ENCODE results near the gene UCP2. TPM values are rescaled to one million over a fixed set of nuclear protein-coding genes. Genes with fewer than 3 reads are reported as not detected.

The UCP2 gene
- total and polyA plus RNA-seq, 9 of the 15 experiments (the other 6 are each of a cell fraction or from before 2014, with no cell fraction given): 19.2 to 216 (median 87.9) TPM

- Histone ChIP-seq H3K79me2 (ENCODE audit: control insufficient read depth, insufficient read depth, low read length) (no peaks in the 10 kb centered on the region), H3K4me2 (ENCODE audit: insufficient read depth, low read length) (no peak overlapping the region), H2AFZ (ENCODE audit: low read depth, low read length) (no peak overlapping the region), H3K4me3 (no peak overlapping the region), H3K27ac (ENCODE audit: extremely low read depth, low read depth, low read length) (no peak overlapping the region), H3K36me3 (ENCODE audit: control insufficient read depth, insufficient read depth, low read length) (no peaks in the 10 kb centered on the region; the same call in 2 of the 3 replicates), H3K9me3 (replicated peaks; ENCODE audit: control insufficient read depth, insufficient read depth, low read depth, low read length) (no peaks in the 10 kb centered on the region), H3K4me1 (replicated peaks in 1 of 2; ENCODE audit: control insufficient read depth in 2 of 2, insufficient read depth in 2 of 2, low read length in 2 of 2) (peaks cover 0 to 15% of the 10 kb centered on the region in 2 experiments; a peak in 3 of 5 replicates), H4K20me1 (replicated peaks; ENCODE audit: control insufficient read depth, insufficient read depth, low read length) (no peaks in the 10 kb centered on the region; the same call in 1 of the 2 replicates), H3K27me3 (ENCODE audit: control insufficient read depth in 2 of 2, insufficient read depth in 2 of 2, low read length in 2 of 2) (no peaks in the 10 kb centered on the region), H3K9me1 (ENCODE audit: control insufficient read depth, insufficient read depth, low read length) (no peaks in the 10 kb centered on the region), H3K9ac (ENCODE audit: insufficient read depth in 1 of 2, low read depth in 2 of 2, low read length in 2 of 2) (no peak overlapping the region)
- ATAC-seq (no peak), DNase-seq (ENCODE audit: extremely low read depth in 1 of 4, low spot score in 3 of 4) (no peak), FAIRE-seq (no peak)
- BruUV-seq (replicated peaks): no TSS peak
- in situ Hi-C loops (cut with MboI) (no loop called here), intact Hi-C loops (cut with micrococcal nuclease) (no loop called here)
- WGBS (ENCODE audit: insufficient coverage, low coverage, missing lambda C conversion rate): 75% methylated on average over 2 of the region's 6 CpGs
- POLR2A ChIA-PET: no interaction called here
- CTCF ChIA-PET (ENCODE audit: low intra/inter-chr PET ratio): no interaction called here
- TF ChIP-seq, protein P1, sequence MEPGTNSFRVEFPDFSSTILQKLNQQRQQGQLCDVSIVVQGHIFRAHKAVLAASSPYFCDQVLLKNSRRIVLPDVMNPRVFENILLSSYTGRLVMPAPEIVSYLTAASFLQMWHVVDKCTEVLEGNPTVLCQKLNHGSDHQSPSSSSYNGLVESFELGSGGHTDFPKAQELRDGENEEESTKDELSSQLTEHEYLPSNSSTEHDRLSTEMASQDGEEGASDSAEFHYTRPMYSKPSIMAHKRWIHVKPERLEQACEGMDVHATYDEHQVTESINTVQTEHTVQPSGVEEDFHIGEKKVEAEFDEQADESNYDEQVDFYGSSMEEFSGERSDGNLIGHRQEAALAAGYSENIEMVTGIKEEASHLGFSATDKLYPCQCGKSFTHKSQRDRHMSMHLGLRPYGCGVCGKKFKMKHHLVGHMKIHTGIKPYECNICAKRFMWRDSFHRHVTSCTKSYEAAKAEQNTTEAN (CRISPR knock-in tag; IDR thresholded peaks at IDR 0.05): no peak
- no peak for TF ChIP-seq RBM25 (IDR thresholded peaks at IDR 0.05; ENCODE audit: low read depth, low read length, severe bottlenecking)
- TF ChIP-seq ZNF316 (IDR thresholded peaks at IDR 0.05): peak; percentile 84
- TF ChIP-seq, protein P2, sequence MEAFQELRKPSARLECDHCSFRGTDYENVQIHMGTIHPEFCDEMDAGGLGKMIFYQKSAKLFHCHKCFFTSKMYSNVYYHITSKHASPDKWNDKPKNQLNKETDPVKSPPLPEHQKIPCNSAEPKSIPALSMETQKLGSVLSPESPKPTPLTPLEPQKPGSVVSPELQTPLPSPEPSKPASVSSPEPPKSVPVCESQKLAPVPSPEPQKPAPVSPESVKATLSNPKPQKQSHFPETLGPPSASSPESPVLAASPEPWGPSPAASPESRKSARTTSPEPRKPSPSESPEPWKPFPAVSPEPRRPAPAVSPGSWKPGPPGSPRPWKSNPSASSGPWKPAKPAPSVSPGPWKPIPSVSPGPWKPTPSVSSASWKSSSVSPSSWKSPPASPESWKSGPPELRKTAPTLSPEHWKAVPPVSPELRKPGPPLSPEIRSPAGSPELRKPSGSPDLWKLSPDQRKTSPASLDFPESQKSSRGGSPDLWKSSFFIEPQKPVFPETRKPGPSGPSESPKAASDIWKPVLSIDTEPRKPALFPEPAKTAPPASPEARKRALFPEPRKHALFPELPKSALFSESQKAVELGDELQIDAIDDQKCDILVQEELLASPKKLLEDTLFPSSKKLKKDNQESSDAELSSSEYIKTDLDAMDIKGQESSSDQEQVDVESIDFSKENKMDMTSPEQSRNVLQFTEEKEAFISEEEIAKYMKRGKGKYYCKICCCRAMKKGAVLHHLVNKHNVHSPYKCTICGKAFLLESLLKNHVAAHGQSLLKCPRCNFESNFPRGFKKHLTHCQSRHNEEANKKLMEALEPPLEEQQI (IDR thresholded peaks at IDR 0.05): no peak
- TF ChIP-seq MAFG (tag; conservative IDR thresholded peaks at IDR 0.05): 0 out of 2 replicates have a peak, but pooled peaks have one; percentile 31
- TF ChIP-seq ARID1B (IDR thresholded peaks at IDR 0.05): no peak
- peak; percentile 71 for TF ChIP-seq C11orf30 (IDR thresholded peaks at IDR 0.05; ENCODE audit: low read depth)
- TF ChIP-seq REST (IDR thresholded peaks at IDR 0.05; ENCODE audit: borderline replicate concordance): no peak
- TF ChIP-seq REST (CRISPR knock-in tag; IDR thresholded peaks at IDR 0.05; ENCODE audit: low read depth): no peak
- 0 out of 2 replicates have a peak, but pooled peaks have one; percentile 18 for TF ChIP-seq MAFF (IDR thresholded peaks at IDR 0.05; ENCODE audit: low read length)
- no peak for TF ChIP-seq ZNF830 (CRISPR knock-in tag; IDR thresholded peaks at IDR 0.05)
- no peak for TF ChIP-seq MBD2 (IDR thresholded peaks at IDR 0.05; ENCODE audit: borderline replicate concordance, low read depth)
- no peak for TF ChIP-seq ILF3 (IDR thresholded peaks at IDR 0.05; ENCODE audit: borderline replicate concordance)
These were observed 39.4 kb upstream of the UCP2 start for GRCh38 chr11:74021998-74022397.

Measured in K562 (cell line).